DND-41 (cell line): ENCODE measurements around the gene DENND1A.

Experiments used
- ATAC-seq: fragments of 200-7000 bp; cut with Tn5 transposase; 3 replicates; pipeline ENCODE4 v1.9.1; 2021; ENCODE audit warnings: low read depth; ENCODE audit not compliant: insufficient read depth
- DNase-seq: peaks from one replicate; pipeline ENCODE4 v3.0.0-alpha.2; 2020
- H2AFZ ChIP-seq: 2 replicates; pipeline ENCODE4 v1.6.0; 2012; ENCODE audit warnings: low read depth, low read length
- H3K27ac ChIP-seq: 2 replicates; pipeline ENCODE4 v1.5.1; 2012; ENCODE audit warnings: low read length, inconsistent platforms
- H3K27me3 ChIP-seq: fragments of 200-600 bp; sonication (generic); 2 replicates; pipeline ENCODE4 v1.6.0; 2012; ENCODE audit warnings: low read length, mild to moderate bottlenecking, inconsistent platforms; ENCODE audit not compliant: insufficient read depth, poor library complexity
- H3K36me3 ChIP-seq: 2 replicates; pipeline ENCODE4 v1.5.1; 2012; ENCODE audit warnings: low read length, inconsistent platforms; ENCODE audit not compliant: insufficient read depth
- H3K4me1 ChIP-seq: 2 replicates; pipeline ENCODE4 v1.5.1; 2012; ENCODE audit warnings: mild to moderate bottlenecking, low read length; ENCODE audit not compliant: insufficient read depth
- H3K4me2 ChIP-seq: 2 replicates; pipeline ENCODE4 v1.6.0; 2012; ENCODE audit warnings: mild to moderate bottlenecking, moderate library complexity, low read length, inconsistent platforms; ENCODE audit not compliant: insufficient read depth
- H3K4me3 ChIP-seq, 2 experiments: fragments of 200-600 bp in 1 of 2; shearing (Covaris generic) in 1 of 2; 2 replicates each; pipeline ENCODE4 v1.5.1; 2012 to 2016; ENCODE audit warnings: inconsistent platforms in 2 of 2, low read length in 2 of 2, mild to moderate bottlenecking in 2 of 2, low read depth in 1 of 2, moderate library complexity in 1 of 2
- H3K79me2 ChIP-seq: 2 replicates; pipeline ENCODE4 v1.6.0; 2012; ENCODE audit warnings: low read length, inconsistent platforms; ENCODE audit not compliant: insufficient read depth
- H3K9ac ChIP-seq: 2 replicates; pipeline ENCODE4 v1.6.0; 2012; ENCODE audit warnings: low read depth, mild to moderate bottlenecking, inconsistent platforms, low read length, moderate library complexity
- H3K9me3 ChIP-seq: 2 replicates; pipeline ENCODE4 v1.5.1; 2012; ENCODE audit warnings: low read length, moderate library complexity, mild to moderate bottlenecking, inconsistent platforms; ENCODE audit not compliant: insufficient read depth, severe bottlenecking
- H4K20me1 ChIP-seq: 2 replicates; pipeline ENCODE4 v1.6.0; 2012; ENCODE audit warnings: low read length; ENCODE audit not compliant: insufficient read depth
- CTCF ChIP-seq: IDR thresholded peaks from 2 replicates; pipeline ENCODE4 v1.5.1; 2012; ENCODE audit warnings: borderline replicate concordance, low read length, moderate library complexity, mild to moderate bottlenecking; ENCODE audit not compliant: poor library complexity, severe bottlenecking; ENCODE audit errors: extremely low read depth
- EZH2 ChIP-seq: IDR thresholded peaks from 3 replicates; pipeline ENCODE4 v1.6.1; 2012; ENCODE audit warnings: borderline replicate concordance, low read depth, mild to moderate bottlenecking, moderate library complexity, low read length, inconsistent platforms; ENCODE audit not compliant: severe bottlenecking

The DENND1A gene

GRCh38 chr9:123371228-123371584 lies 558.7 kb downstream of the DENND1A start:
- H2AFZ ChIP-seq, result no peak overlapping the region
- no peak overlapping the region for H3K4me3 ChIP-seq
- no peak overlapping the region for H3K9ac ChIP-seq
- H3K4me2 ChIP-seq, result no peak overlapping the region
- no peak for DNase-seq
- TF ChIP-seq CTCF (no peak), EZH2 (no peak)
- H3K27ac ChIP-seq, result no peak overlapping the region
- no peak for ATAC-seq
- no peaks in the 10 kb centered on the region for H3K9me3 ChIP-seq
- H3K79me2 ChIP-seq, result no peaks in the 10 kb centered on the region
- H3K36me3 ChIP-seq, result no peaks in the 10 kb centered on the region
- no peaks in the 10 kb centered on the region for H3K27me3 ChIP-seq
- peaks cover 10% of the 10 kb centered on the region for H3K4me1 ChIP-seq
- H4K20me1 ChIP-seq, result no peaks in the 10 kb centered on the region

GRCh38 chr9:123370526-123371227 lies 559.2 kb downstream of the DENND1A start:
- ATAC-seq (no peak), DNase-seq (no peak)
- no peaks in the 10 kb centered on the region for H3K9me3 ChIP-seq
- no peaks in the 10 kb centered on the region for H3K36me3 ChIP-seq
- no peaks in the 10 kb centered on the region for H3K27me3 ChIP-seq
- H3K4me2 ChIP-seq, result no peak overlapping the region
- no peaks in the 10 kb centered on the region for H4K20me1 ChIP-seq
- no peak overlapping the region for H3K27ac ChIP-seq
- H2AFZ ChIP-seq, result no peak overlapping the region
- H3K9ac ChIP-seq, result no peak overlapping the region
- TF ChIP-seq EZH2, result no peak
- no peak for TF ChIP-seq CTCF
- H3K4me1 ChIP-seq, result peaks cover 5% of the 10 kb centered on the region
- H3K4me3 ChIP-seq, result no peak overlapping the region
- no peaks in the 10 kb centered on the region for H3K79me2 ChIP-seq

- Histone ChIP-seq H3K27ac (no peak overlapping the region), H3K4me1 (no peaks in the 10 kb centered on the region), H3K79me2 (no peaks in the 10 kb centered on the region), H3K36me3 (no peaks in the 10 kb centered on the region), H2AFZ (no peak overlapping the region), H4K20me1 (no peaks in the 10 kb centered on the region), H3K27me3 (no peaks in the 10 kb centered on the region), H3K4me3 (no peak overlapping the region), H3K4me2 (no peak overlapping the region), H3K9me3 (no peaks in the 10 kb centered on the region), H3K9ac (no peak overlapping the region)
- TF ChIP-seq CTCF, result no peak
- no peak for TF ChIP-seq EZH2
- DNase-seq, result no peak
- ATAC-seq, result no peak
Observed at GRCh38 chr9:123370108-123370507, 559.8 kb downstream of the DENND1A start.
